Skeletal muscle tissue (tissue), 4 donors: Measurements from ENCODE around the gene SERPINB7. TPM values are rescaled to one million over a fixed set of nuclear protein-coding genes. Genes with fewer than 3 reads are reported as not detected.
"Not testable (repeated sequence)": the region's sequence is repeated elsewhere in the genome, so short reads cannot be mapped to it uniquely, and the experiment has no call there.

ENCODE experiments used
- H3K27ac ChIP-seq: one replicate; pipeline ENCODE4 v1.7.0; 2013; ENCODE audit warnings: mild to moderate bottlenecking, low read depth, low read length, inconsistent platforms
- H3K27me3 ChIP-seq, 3 donors: one replicate each; pipeline ENCODE4 v1.7.0; 2013; ENCODE audit warnings: low read length in 3 of 3; ENCODE audit not compliant: control insufficient read depth in 3 of 3, insufficient read depth in 3 of 3
- H3K36me3 ChIP-seq, 3 donors: one replicate each; pipeline ENCODE4 v1.7.0; 2013; ENCODE audit warnings: low read length in 3 of 3; ENCODE audit not compliant: control insufficient read depth in 3 of 3, insufficient read depth in 3 of 3
- H3K4me1 ChIP-seq, 3 donors: one replicate each; pipeline ENCODE4 v1.7.0; 2013; ENCODE audit warnings: low read length in 3 of 3, mild to moderate bottlenecking in 3 of 3; ENCODE audit not compliant: control insufficient read depth in 3 of 3, insufficient read depth in 3 of 3
- H3K4me3 ChIP-seq, 3 donors: one replicate each; pipeline ENCODE4 v1.7.0; 2013; ENCODE audit warnings: low read length in 3 of 3
- H3K9ac ChIP-seq, 3 donors: one replicate each; pipeline ENCODE4 v1.7.0; 2013; ENCODE audit warnings: low read length in 3 of 3, mild to moderate bottlenecking in 3 of 3, moderate library complexity in 2 of 3, low read depth in 1 of 3
- H3K9me3 ChIP-seq, 3 donors: one replicate each; pipeline ENCODE4 v1.7.0; 2013; ENCODE audit warnings: low read length in 3 of 3; ENCODE audit not compliant: control insufficient read depth in 3 of 3
- total RNA-seq: library from RNA; depleted of rRNA; stranded (reverse); fragments of >200 nt; gene quantifications from one replicate; pipeline ENCODE4 v1.2.3, GENCODE V29; 2014
- donor health status: Osteomylitis.

The SERPINB7 gene
- total RNA-seq, 1 donor from 2014 or later: not detected

DNA sequence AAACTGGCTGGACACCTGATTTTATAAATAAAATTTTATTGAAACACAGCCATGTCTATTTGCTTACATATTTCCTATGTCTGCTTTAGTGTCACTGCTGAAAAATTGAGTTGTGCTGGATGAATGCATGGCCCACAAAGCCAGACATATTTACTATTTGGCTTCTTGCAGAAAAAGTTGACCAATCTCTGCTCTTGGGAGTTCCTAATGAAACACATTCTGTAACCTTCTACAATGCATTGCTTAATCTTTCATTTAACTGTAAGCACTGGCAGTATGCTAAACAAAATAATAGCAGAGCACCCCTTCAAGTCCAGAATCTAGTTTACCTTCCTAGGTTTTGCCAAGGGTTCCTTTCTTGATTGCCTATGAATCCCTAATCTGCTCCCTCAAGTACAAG lies 17.7 kb upstream of the SERPINB7 start:
- Histone ChIP-seq H3K27me3 (no peaks in the 10 kb centered on the region), H3K36me3 (no peaks in the 10 kb centered on the region), H3K27ac (no peak overlapping the region), H3K9me3 (no peaks in the 10 kb centered on the region), H3K4me1 (no peaks in the 10 kb centered on the region), H3K9ac (no peak overlapping the region), H3K4me3 (no peak overlapping the region)

DNA sequence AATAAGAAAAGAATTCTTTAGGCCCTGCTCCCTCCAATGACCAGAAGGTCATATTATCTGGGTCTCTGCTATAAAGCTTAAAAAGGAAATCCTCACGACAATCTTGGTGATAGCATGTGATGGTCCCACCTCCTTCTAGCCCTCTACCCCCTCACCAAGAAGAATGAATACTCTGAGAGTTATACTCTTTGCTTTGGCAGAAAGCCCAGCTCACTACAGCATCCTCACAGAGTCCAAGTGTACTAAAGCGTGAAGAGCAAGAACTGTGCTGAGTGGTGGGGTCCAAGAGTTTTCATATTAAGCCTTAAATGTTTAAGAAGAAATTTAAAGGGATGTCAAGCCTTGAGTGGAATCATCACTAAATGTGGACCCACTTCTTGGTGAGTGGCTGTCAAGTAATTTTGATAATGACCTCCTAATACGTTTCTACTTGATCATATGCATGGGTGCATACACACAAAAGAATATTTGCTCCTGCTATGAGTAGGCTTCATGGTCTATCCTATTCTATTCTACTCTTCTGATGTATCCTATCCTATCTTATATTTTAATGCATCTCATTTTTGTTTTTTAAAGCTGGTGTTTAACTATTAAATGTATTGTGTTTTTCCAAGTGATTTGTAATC lies 16.5 kb upstream of the SERPINB7 start:
- H3K9me3 ChIP-seq: no peaks in the 10 kb centered on the region
- no peak overlapping the region for H3K9ac ChIP-seq
- H3K36me3 ChIP-seq: no peaks in the 10 kb centered on the region
- H3K27ac ChIP-seq: no peak overlapping the region
- no peaks in the 10 kb centered on the region for H3K27me3 ChIP-seq
- H3K4me3 ChIP-seq: no peak overlapping the region
- H3K4me1 ChIP-seq: no peaks in the 10 kb centered on the region

DNA sequence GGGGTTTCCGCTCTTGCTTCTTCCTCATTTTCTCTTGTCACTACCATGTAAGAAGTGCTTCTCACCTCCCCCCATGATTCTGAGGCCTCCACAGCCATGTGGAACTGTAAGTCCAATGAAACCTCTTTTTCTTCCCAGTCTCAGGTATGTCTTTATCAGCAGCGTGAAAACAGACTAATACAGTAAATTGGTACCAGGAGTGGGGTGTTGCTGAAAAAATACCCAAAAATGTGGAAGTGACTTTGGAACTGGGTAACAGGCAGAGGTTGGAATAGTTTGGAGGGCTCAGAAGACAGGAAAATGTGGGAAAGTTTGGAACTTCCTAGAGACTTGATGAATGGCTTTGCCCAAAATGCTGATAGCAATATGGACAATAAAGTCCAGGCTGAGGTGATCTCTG lies 15.4 kb upstream of the SERPINB7 start:
- H3K27ac ChIP-seq, H3K4me1 ChIP-seq, H3K27me3 ChIP-seq, H3K4me3 ChIP-seq, H3K9me3 ChIP-seq, H3K36me3 ChIP-seq, H3K9ac ChIP-seq: not testable (repeated sequence)

DNA sequence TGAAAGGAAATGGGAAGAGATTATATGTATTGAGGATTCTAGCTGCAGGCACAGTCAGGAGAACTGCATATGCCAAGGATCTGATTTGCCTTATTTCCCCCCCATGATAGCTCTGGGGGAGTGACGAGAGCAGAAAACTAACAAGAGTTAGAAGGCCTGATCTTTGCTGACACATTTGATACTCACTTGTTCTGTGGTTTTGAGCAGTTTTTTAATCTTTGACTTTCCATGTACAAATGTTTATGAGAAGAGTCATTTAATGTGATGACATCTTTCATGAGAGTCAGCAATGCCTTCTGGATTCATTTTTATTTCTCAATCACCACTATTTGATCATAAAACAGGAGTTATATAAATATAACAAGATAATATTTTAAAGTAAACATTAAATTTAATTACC lies 12.7 kb upstream of the SERPINB7 start:
- H3K4me3 ChIP-seq: no peak overlapping the region
- no peaks in the 10 kb centered on the region for H3K9me3 ChIP-seq
- no peak overlapping the region for H3K9ac ChIP-seq
- no peak overlapping the region for H3K27ac ChIP-seq
- H3K36me3 ChIP-seq: no peaks in the 10 kb centered on the region
- H3K4me1 ChIP-seq: no peaks in the 10 kb centered on the region
- H3K27me3 ChIP-seq: no peaks in the 10 kb centered on the region

DNA sequence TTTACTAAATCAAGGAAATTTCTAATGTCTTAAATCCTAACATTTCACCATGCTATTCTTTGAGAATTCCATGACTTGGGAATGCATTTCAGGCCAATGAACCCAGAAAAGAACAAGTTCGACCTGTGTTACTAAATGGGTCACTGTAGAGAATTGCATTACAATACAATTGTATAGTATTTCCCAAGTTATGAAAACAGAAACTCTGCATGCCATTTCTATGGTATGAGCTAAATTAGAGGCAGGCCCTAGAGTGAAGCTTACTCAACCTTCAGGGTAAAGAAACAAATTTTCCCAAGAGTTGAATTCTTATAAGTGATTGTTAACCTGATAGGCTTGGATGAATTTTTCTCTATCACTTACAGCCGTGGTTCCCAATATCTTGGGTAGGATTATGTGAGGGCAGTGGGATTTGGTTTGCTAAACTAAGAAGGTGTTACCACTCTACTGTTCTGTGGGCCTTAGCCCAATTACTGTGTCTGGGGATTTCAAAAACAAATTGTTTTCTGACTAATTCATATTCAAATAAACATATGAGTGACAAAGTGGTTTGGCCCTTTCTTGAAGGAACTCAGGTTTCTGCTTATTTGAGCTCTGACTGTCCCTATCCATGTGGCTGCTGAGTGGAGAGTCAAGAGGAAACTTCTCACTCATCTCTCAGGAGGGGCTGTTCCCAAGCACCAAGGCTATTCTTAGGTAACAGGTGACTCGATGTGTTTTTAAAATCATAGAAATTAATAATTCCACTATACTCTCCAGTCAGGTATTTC lies 11.2 kb upstream of the SERPINB7 start:
- no peaks in the 10 kb centered on the region for H3K36me3 ChIP-seq
- H3K27ac ChIP-seq: no peak overlapping the region
- no peaks in the 10 kb centered on the region for H3K4me1 ChIP-seq
- H3K27me3 ChIP-seq: no peaks in the 10 kb centered on the region
- H3K9ac ChIP-seq: no peak overlapping the region
- no peak overlapping the region for H3K4me3 ChIP-seq
- no peaks in the 10 kb centered on the region for H3K9me3 ChIP-seq

DNA sequence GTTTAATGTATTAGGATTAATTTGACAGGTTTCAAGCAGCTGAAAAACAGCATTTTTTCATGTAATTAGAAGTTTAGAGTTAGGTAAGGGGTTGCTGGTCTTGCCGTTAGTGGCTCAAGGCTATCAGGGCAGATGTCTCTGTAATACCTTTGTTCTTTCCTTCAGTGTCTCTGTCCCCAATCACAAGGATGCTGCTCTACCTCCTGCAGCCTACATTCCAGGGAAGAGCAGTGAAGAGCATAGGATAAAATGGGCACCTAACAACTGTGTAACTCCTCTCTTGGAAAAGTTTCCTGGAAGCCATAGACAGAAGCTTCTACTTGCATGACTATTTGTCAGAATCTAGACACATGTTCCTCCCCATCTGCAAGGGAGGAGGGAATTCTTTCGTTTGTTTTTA lies 9.4 kb upstream of the SERPINB7 start:
- no peaks in the 10 kb centered on the region for H3K9me3 ChIP-seq
- no peaks in the 10 kb centered on the region for H3K36me3 ChIP-seq
- H3K27ac ChIP-seq: no peak overlapping the region
- no peaks in the 10 kb centered on the region for H3K4me1 ChIP-seq
- no peak overlapping the region for H3K9ac ChIP-seq
- H3K27me3 ChIP-seq: no peaks in the 10 kb centered on the region
- no peak overlapping the region for H3K4me3 ChIP-seq

DNA sequence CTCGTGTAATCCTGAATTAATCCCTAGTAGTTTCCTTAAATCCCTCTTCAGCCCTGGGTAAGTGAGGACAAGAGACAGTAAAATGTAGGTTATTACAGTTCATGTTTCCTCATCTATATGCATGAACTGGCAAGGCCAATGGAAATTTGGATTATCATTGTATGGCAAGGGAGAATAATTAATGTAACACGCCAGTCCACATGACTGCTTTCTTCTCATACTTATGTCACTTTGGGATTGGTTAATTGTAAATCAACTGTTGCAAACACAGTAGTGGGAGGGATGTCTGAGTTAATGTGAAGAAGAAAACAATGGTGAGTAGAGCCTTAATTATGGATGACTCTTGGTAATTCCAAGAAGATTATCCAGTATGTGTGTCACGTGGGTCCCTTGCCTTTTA lies 1.7 kb upstream of the SERPINB7 start:
- no peak overlapping the region for H3K4me3 ChIP-seq
- no peaks in the 10 kb centered on the region for H3K9me3 ChIP-seq
- H3K36me3 ChIP-seq: no peaks in the 10 kb centered on the region
- H3K27ac ChIP-seq: no peak overlapping the region
- H3K4me1 ChIP-seq: no peaks in the 10 kb centered on the region
- no peaks in the 10 kb centered on the region for H3K27me3 ChIP-seq
- no peak overlapping the region for H3K9ac ChIP-seq

DNA sequence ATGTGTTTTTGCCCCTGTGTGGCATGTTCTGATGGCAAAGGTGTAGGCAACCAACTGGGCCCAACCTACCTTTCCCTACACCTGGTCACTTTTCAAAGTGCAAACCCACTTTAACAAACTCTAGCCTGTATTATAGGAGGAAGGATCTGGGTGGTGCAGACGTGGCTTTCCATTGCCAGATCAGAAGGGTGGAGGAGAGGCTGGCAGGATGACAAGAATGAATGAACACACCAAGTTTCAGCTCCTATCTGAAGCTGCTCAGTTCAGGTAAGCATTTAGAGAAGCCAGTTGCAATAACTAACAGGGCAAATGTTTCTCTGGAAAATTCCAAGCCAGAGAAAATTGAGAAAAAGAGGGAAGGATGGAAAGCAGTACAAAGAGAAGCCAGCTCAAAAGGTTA lies 707 bp upstream of the SERPINB7 start:
- no peak overlapping the region for H3K9ac ChIP-seq

DNA sequence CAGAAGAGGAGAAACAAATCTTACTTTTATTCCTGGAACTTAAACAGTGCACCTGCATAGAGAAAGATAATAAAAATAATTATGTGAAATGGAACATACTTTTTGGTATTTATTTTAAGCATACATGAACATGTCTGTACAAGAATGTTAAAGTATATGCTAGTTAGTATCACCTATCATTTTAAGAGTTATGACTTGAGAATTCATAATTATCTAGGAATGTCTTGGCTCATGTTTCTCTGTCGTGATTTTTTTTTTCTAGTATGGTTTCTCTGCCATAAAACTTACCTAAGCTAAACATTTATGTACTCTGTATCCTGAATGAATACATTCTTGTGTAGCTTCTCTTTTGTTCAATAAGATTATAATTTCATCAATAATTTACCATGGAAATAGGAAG lies 4.2 kb downstream of the SERPINB7 start:
- Histone ChIP-seq H3K27me3 (peaks cover 0 to 2% (median 0%) of the 10 kb centered on the region in 3 donors), H3K4me1 (no peaks in the 10 kb centered on the region), H3K36me3 (no peaks in the 10 kb centered on the region), H3K27ac (no peak overlapping the region), H3K9ac (no peak overlapping the region), H3K9me3 (no peaks in the 10 kb centered on the region), H3K4me3 (no peak overlapping the region)

More for the DNA sequence above, 707 bp upstream of the SERPINB7 start:
- Histone ChIP-seq H3K27ac (no peak overlapping the region), H3K27me3 (no peaks in the 10 kb centered on the region), H3K36me3 (no peaks in the 10 kb centered on the region), H3K4me1 (no peaks in the 10 kb centered on the region), H3K4me3 (no peak overlapping the region), H3K9me3 (no peaks in the 10 kb centered on the region)

DNA sequence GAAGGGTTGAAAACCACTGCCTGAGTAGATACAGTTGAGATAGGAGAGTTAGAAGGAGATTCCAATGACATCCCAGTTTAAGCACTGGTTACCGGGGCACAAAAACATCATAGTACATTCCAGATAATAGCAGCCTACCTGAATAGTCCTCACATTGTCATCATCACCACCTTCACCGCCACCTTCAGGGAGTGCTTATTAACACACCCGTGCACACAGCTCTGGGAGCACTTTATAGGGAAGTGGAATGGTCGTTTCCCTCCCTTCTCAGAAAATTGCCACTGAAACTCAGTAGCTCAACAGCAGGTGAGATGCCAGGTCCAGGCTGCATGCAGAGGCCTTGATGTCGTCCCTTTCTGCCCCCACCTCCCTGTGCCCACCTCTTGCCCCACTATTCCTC lies 8.2 kb downstream of the SERPINB7 start:
- H3K9ac ChIP-seq: no peak overlapping the region
- H3K4me1 ChIP-seq: no peaks in the 10 kb centered on the region
- no peak overlapping the region for H3K4me3 ChIP-seq
- no peak overlapping the region for H3K27ac ChIP-seq
- peaks cover 0 to 2% (median 0%) of the 10 kb centered on the region in 3 donors for H3K27me3 ChIP-seq
- H3K9me3 ChIP-seq: no peaks in the 10 kb centered on the region
- H3K36me3 ChIP-seq: no peaks in the 10 kb centered on the region
